Amniotic epithelial cell (primary cell): Measurements from ENCODE around the gene EHD4.

Source experiments
- DNase-seq: peaks from one replicate; pipeline ENCODE4 v3.0.0-alpha.2; 2010; ENCODE audit warnings: low read depth

The EHD4 gene

DNA sequence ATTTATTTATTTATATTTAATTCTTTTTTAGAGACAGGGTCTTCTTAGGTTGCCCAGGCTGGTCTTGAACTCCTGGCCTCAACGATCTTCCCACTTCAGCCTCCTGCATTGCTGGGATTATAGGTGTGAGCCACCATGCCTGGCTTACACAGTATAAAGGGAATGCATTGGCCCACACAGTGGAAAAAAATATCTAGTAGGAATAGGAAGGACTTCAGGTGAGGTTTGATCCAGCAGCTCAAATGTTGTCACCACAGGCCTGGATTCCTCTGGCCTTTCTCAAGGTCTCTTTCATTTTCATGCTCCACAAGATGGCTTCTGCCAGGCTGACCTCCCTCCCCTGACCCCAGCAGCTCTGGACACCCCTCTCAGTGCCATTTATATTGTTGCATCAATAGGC lies 76.4 kb downstream of the EHD4 start:
- no peak for DNase-seq

DNA sequence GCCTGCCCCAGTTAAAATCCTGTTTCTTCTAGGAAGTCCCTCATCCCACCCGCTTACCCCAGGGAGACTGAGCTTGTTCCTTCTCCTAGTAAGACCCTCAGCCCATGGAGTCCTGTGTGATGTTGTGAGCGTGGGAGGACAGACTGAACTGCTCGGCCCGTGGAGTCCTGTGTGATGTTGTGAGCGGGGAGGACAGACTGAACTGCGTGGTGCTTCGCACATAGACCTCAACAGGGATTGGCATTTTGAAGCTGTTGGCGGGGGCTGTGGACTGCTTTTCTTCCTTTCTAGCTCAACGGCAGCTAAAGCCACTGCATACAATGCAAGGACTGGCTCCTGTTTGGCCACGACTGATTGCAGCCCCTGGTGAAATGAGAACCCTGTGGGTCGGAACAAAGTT lies 76.9 kb downstream of the EHD4 start:
- no peak for DNase-seq

DNA sequence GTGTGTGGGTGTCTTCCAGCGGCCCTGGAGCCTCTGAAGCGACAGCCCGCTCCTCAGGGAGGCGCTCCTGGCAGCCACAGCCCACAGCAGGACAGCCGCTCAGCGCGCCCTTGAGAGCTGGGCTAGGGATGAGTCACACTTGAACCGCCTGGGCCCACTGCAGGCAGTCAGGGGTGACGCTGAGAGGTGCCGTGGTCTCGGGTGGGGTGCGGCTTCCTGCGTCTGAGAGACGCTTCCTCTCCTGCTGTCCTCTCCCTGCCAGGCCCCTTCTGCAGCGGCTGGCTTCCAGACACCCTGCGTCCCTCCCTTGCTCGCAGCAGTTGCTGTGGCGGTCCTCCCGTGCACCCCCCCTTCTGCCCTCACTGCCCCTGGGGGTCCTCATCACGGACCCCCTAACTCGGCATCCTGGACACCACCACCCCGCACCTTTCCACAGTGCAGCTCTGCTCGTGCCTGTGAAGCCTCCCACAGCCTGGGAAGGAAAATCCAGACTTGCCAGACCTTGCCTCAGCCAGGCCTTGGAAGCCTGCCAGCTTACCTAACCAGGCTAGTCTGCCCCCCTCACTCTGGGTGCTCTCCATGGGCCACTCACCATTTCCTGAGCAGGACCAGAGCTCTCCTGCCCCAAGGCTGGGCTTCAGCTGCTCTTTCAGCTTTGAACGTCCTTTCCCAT lies 77.4 kb downstream of the EHD4 start:
- peak; percentile 65 for DNase-seq

- no peak for DNase-seq
Observed at GRCh38 chr15:41894251-41894790, 78.0 kb downstream of the EHD4 start.

GRCh38 chr15:41893422-41894250 lies 78.7 kb downstream of the EHD4 start, which contains the start of gene SPTBN5:
SPTBN5 (minus strand) TSS chr15:41894053; CDS start chr15:41893497, 556 bp downstream.
- DNase-seq: no peak

- no peak for DNase-seq
Observed at GRCh38 chr15:41892621-41893421, 79.5 kb downstream of the EHD4 start.

DNA sequence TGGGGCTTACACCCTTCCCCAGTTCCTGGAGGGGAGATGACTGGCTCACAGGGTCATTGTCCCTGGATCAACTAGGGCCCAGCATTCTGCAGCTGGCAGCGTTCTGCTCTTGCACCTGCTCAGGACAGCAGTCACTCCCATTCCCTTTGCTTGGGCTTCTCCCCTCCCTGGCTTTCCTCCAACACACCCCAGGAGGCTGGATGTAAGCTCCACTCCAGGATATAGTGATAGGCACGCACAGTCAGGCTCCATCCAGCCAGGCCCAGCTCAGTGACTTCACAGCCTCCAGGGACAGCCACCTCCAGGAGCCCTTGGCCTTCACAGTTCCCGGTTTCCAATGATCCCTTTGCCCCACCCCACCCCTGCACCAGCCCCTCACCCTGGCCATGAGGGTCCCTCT lies 80.4 kb downstream of the EHD4 start:
- no peak for DNase-seq

GRCh38 chr15:41891226-41891625 lies 81.1 kb downstream of the EHD4 start:
- no peak for DNase-seq

DNA sequence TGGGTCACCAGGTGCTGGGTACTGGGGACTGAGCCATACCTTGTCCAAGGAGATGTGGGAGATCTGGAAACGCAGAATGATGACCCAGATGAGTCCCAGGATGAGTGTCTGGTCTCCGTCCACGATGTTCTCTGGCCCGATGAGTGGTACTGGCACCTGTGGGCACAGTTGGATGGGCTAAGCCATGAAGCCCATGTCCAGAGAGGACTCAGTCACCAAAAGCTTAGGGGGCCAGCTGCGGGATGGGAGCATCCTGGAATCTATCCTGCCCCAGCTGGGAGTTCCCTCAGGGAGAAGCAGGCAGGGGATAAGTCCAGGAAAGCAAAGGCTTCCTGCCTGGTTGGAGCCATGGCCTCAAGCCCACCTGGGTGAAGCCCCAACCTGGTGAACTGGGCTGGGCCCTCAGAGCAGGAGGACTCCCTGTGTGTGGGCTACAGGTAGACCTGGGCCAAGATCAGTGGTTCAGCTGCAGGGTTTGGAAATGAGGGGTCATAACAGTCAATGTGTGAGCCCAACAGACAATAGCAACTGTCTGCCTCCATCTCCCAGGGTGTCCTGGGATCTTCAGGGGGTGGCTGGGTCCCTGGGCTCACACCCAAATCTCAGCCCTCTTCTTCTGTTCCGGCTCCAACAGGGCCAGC lies 82.2 kb downstream of the EHD4 start:
- no peak for DNase-seq

- no peak for DNase-seq
Observed at GRCh38 chr15:41888662-41889253, 83.6 kb downstream of the EHD4 start.

- no peak for DNase-seq
Observed at GRCh38 chr15:41887893-41888292, 84.5 kb downstream of the EHD4 start.

GRCh38 chr15:41887161-41887560 lies 85.2 kb downstream of the EHD4 start:
- no peak for DNase-seq

- DNase-seq: no peak
Observed at GRCh38 chr15:41886741-41887140, 85.6 kb downstream of the EHD4 start.

- DNase-seq: no peak
Observed at GRCh38 chr15:41885841-41886240, 86.5 kb downstream of the EHD4 start.

GRCh38 chr15:41885321-41885720 lies 87.0 kb downstream of the EHD4 start:
- DNase-seq: no peak

DNA sequence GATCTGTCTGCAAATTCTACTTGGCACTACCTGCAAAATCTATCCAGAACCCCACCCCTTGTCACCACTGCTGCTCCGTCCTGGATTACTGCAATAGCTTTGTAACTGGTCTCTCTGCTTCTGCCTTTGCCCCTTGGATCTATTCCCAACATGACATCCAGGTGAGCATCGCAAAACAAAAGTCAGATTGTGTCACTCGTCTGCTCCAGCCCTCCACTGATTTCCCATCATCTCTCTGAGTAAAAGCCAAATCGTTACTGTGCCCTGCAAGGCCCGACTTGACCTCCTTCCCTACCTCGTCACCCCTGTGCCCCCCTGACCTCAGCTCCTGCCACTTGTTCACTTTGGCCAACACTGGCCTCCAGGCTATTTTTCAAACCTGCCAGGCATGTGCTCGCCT lies 87.9 kb downstream of the EHD4 start:
- no peak for DNase-seq

GRCh38 chr15:41883484-41883825 lies 88.9 kb downstream of the EHD4 start:
- DNase-seq: no peak

DNA sequence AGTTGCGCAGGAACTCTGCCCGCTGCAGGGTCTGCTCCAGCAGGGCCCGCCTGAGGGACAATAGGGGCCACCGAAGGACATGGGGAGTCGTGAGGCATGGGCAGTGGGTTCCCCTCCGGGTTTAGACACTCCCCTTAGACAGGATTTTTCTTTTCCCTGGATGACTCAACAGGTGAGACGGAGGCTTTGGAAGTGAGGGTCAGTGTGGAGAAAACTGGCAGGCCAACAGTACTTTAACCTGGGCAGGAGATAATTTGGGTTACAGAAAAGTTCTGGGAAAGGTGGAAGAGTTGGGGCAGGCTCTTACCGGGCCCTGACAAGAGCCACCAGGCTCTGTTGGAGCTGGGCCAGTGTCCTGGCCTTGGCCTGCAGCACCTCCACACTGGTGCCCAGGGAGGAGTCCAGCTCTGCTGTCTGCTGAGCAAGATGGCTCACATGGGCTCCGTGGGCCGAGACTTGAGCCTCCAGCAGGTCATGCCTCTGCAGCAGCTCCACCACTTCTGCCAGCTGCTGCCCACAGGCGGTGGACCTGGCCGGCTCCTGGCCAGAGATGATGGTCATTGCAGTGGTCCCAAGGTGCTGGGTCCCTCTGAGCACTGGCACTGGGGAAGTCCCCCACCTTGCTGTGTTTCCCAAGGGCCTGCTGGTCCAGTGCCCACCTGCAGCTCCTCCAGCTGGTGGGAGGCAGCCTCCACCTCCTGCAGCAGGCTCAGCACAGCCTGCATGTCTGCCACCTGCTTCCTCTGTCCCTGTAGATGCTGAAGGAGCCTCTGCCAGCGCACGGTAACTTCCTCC lies 89.5 kb downstream of the EHD4 start:
- DNase-seq: no peak

DNA sequence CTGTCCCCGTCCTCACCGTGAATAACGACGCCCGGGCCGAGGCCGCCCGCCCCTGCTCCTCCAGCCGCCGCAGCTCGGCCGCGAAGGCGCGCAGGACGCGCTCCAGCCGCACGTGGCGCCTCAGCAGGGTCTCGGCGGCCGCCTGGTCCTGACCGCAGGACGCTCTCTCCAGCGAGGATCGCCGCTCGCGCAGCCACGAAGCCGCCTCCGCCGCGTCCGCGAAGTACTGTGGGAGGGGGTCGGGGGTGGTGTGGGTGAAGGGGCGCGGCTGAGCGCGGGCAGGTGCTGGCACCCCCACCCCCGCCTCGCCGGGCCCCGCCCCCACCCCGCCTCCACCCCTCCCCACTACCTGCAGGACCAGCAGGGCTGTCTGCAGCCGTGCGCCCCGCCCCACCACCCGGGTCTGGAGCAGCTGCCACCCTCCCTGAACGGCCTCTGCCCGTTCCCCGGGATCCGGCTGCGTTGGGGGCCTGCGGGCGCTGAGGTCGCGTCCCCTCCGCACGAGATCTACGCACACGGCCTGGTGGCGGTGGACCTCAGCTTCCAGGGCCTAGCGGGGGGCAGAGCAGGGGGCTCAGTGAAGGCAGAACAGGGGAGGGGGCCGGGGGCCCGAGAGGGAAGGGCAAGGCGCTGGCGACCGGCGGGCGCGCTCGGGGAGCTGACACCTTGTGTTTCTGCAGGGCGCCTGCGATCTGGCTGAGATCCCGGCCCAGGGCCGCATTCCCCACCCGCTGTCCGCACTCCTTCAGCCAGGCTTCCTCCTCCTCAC lies 90.3 kb downstream of the EHD4 start:
- peak; percentile 26 for DNase-seq

DNA sequence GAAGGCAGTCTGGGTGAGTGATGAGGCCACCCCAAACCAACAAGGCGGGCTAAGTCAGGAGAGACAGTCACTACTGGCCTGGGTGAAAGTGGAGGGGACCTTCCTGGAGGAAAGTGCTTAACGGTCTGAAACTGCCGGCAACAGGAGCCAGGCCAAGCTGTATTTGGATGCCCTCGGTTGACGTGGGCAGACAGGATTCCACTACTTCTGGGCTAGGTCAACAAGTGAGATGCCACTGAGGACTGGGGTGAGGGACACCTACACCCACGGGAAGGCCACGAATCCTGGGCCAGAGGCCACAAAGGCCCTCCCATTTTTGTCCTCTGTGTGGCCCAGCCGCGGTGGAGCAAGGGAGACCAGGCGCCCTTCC lies 90.8 kb downstream of the EHD4 start:
- no peak for DNase-seq
